KMS-11 (cell line): Measurements from ENCODE around the gene ELFN1.

Experiments used
- H2AFZ ChIP-seq: fragments of 200-600 bp; sonication (generic); 2 replicates; pipeline ENCODE4 v1.6.1; 2016; ENCODE audit warnings: antibody characterized with exemption, mixed run types, low read depth
- H3K27ac ChIP-seq: fragments of 200-600 bp; sonication (generic); 2 replicates; pipeline ENCODE4 v1.6.1; 2016; ENCODE audit warnings: mild to moderate bottlenecking, mixed run types
- H3K27me3 ChIP-seq: fragments of 200-600 bp; sonication (generic); 2 replicates; pipeline ENCODE4 v1.6.1; 2017; ENCODE audit warnings: mild to moderate bottlenecking, low read depth, mixed run types, moderate library complexity; ENCODE audit not compliant: insufficient read depth
- H3K36me3 ChIP-seq: fragments of 200-600 bp; sonication (generic); 2 replicates; pipeline ENCODE4 v1.6.1; 2017; ENCODE audit warnings: mild to moderate bottlenecking, mixed run types; ENCODE audit not compliant: insufficient read depth
- H3K4me1 ChIP-seq: fragments of 200-600 bp; sonication (generic); 2 replicates; pipeline ENCODE4 v1.6.1; 2016; ENCODE audit warnings: mild to moderate bottlenecking, low read depth, mixed run types; ENCODE audit not compliant: poor library complexity, severe bottlenecking
- H3K4me2 ChIP-seq: fragments of 200-600 bp; sonication (generic); 2 replicates; pipeline ENCODE4 v1.7.0; 2016; ENCODE audit warnings: mild to moderate bottlenecking, mixed run types
- H3K4me3 ChIP-seq: fragments of 200-600 bp; sonication (generic); IDR thresholded peaks from 2 replicates; pipeline ENCODE4 v1.6.1; 2017; ENCODE audit warnings: low read depth, low read length, mixed read lengths; ENCODE audit not compliant: insufficient read depth
- H3K79me2 ChIP-seq: fragments of 200-600 bp; sonication (generic); 2 replicates; pipeline ENCODE4 v1.6.1; 2016; ENCODE audit warnings: low read depth, mixed run types; ENCODE audit not compliant: insufficient read depth
- H3K9ac ChIP-seq: fragments of 200-600 bp; sonication (generic); 2 replicates; pipeline ENCODE4 v1.6.1; 2016; ENCODE audit warnings: mild to moderate bottlenecking, mixed run types
- H4K20me1 ChIP-seq: fragments of 200-600 bp; sonication (generic); 2 replicates; pipeline ENCODE4 v1.6.1; 2016; ENCODE audit warnings: mild to moderate bottlenecking, mixed run types; ENCODE audit not compliant: insufficient read depth
- TF ChIP-seq, protein P1 (sequence below): fragments of 200-600 bp; sonication (generic); conservative IDR thresholded peaks from 2 replicates; pipeline ENCODE4 v1.6.1; 2017; ENCODE audit warnings: low read depth, mild to moderate bottlenecking, antibody characterized with exemption, low read length, moderate library complexity, mixed read lengths

ELFN1 gene

DNA sequence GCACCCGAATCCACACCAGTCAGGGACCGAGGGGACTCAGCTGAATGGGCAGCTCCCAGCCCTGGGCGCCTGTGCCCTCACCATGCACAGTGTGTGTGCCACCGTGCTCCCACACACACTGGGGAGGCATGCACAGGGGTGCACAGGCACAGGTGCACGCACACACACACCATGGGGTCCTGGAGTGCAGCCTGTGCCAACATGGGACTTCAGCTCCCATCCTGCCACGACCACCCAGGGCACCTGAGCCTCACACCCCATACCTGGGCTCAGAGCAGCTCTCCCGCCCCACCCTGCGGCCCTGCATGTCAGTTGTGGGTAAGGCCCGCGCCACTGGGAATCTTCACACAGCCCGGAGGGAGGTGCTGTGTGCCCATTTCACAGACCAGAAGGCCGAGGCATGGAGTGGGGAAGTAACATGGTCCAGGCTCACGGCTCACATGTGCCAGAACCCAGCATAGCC lies 8.0 kb downstream of the ELFN1 start:
- Histone ChIP-seq H3K4me1 (no peaks in the 10 kb centered on the region), H3K36me3 (no peaks in the 10 kb centered on the region), H2AFZ (no peak overlapping the region), H3K79me2 (no peaks in the 10 kb centered on the region), H4K20me1 (no peaks in the 10 kb centered on the region), H3K9ac (no peak overlapping the region), H3K4me3 (no peak overlapping the region), H3K27me3 (peaks cover 73% of the 10 kb centered on the region), H3K27ac (no peak overlapping the region), H3K4me2 (no peak overlapping the region)
- TF ChIP-seq, protein P1, sequence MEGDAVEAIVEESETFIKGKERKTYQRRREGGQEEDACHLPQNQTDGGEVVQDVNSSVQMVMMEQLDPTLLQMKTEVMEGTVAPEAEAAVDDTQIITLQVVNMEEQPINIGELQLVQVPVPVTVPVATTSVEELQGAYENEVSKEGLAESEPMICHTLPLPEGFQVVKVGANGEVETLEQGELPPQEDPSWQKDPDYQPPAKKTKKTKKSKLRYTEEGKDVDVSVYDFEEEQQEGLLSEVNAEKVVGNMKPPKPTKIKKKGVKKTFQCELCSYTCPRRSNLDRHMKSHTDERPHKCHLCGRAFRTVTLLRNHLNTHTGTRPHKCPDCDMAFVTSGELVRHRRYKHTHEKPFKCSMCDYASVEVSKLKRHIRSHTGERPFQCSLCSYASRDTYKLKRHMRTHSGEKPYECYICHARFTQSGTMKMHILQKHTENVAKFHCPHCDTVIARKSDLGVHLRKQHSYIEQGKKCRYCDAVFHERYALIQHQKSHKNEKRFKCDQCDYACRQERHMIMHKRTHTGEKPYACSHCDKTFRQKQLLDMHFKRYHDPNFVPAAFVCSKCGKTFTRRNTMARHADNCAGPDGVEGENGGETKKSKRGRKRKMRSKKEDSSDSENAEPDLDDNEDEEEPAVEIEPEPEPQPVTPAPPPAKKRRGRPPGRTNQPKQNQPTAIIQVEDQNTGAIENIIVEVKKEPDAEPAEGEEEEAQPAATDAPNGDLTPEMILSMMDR, result no peak

DNA sequence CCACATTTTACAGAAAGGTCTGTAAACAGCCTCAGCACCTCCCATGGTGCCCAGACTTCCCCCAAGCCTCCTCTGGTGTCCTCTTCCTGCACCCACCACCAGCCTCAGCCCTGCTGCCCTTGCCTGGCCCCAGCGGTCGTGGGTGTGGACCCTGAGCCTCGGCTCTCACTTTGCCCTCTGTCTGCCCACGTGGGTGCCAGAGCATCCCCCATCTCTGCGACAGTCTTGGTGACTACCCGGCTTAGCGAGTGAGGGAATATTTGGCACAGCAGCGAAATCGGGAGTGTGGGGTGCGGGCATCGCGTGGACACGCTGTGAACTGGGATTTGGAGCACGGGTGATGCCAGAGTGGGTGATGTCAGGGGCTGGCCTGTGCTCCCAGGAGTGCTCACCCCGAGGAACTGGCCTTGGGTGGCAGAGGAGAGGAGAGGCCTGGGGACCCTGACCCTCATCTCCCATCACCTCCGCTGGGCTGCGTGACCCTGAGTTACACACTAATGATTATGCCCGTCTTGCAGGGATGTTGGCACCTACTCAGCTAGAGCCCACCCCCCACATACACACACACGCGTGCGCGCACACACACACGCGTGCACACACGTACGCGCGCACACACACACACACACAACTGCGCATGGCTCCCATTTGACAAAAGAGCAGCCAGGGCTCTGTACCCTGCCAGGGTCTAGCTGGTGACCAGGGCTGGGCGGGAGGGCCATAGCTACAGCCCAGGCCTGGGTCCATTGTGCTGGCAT lies 8.7 kb downstream of the ELFN1 start:
- H3K4me3 ChIP-seq, result no peak overlapping the region
- no peaks in the 10 kb centered on the region for H3K36me3 ChIP-seq
- no peak overlapping the region for H3K27ac ChIP-seq
- H3K9ac ChIP-seq, result no peak overlapping the region
- no peaks in the 10 kb centered on the region for H3K4me1 ChIP-seq
- H3K4me2 ChIP-seq, result no peak overlapping the region
- no peaks in the 10 kb centered on the region for H4K20me1 ChIP-seq
- TF ChIP-seq, protein P1, result no peak
- peaks cover 69% of the 10 kb centered on the region for H3K27me3 ChIP-seq
- H3K79me2 ChIP-seq, result no peaks in the 10 kb centered on the region
- H2AFZ ChIP-seq, result no peak overlapping the region

- H4K20me1 ChIP-seq, result no peaks in the 10 kb centered on the region
- no peak overlapping the region for H3K4me3 ChIP-seq
- peaks cover 63% of the 10 kb centered on the region for H3K27me3 ChIP-seq
These were observed 9.4 kb downstream of the ELFN1 start for GRCh38 chr7:1679326-1679965.

GRCh38 chr7:1679966-1680730 lies 10.1 kb downstream of the ELFN1 start:
- H3K4me1 ChIP-seq, result no peaks in the 10 kb centered on the region
- no peak overlapping the region for H3K4me3 ChIP-seq
- H3K4me2 ChIP-seq, result no peak overlapping the region
- H3K27me3 ChIP-seq, result peaks cover 56% of the 10 kb centered on the region
- no peaks in the 10 kb centered on the region for H3K79me2 ChIP-seq
- H3K36me3 ChIP-seq, result no peaks in the 10 kb centered on the region
- TF ChIP-seq, protein P1, result no peak
- no peaks in the 10 kb centered on the region for H4K20me1 ChIP-seq
- H3K27ac ChIP-seq, result no peak overlapping the region
- no peak overlapping the region for H2AFZ ChIP-seq
- no peak overlapping the region for H3K9ac ChIP-seq

More at GRCh38 chr7:1679326-1679965, 9.4 kb downstream of the ELFN1 start:
- Histone ChIP-seq H3K4me1 (no peaks in the 10 kb centered on the region), H3K36me3 (no peaks in the 10 kb centered on the region), H3K4me2 (no peak overlapping the region), H3K79me2 (no peaks in the 10 kb centered on the region), H2AFZ (no peak overlapping the region), H3K27ac (no peak overlapping the region), H3K9ac (no peak overlapping the region)
- TF ChIP-seq, protein P1, result no peak
